GM10847 (cell line): ENCODE data around the gene UGT1A9.

Source experiments
- POLR2A ChIP-seq: IDR thresholded peaks from 2 replicates; pipeline ENCODE4 v1.6.1; 2011; ENCODE audit not compliant: insufficient read length; ENCODE audit errors: extremely low read depth

UGT1A9 gene

DNA sequence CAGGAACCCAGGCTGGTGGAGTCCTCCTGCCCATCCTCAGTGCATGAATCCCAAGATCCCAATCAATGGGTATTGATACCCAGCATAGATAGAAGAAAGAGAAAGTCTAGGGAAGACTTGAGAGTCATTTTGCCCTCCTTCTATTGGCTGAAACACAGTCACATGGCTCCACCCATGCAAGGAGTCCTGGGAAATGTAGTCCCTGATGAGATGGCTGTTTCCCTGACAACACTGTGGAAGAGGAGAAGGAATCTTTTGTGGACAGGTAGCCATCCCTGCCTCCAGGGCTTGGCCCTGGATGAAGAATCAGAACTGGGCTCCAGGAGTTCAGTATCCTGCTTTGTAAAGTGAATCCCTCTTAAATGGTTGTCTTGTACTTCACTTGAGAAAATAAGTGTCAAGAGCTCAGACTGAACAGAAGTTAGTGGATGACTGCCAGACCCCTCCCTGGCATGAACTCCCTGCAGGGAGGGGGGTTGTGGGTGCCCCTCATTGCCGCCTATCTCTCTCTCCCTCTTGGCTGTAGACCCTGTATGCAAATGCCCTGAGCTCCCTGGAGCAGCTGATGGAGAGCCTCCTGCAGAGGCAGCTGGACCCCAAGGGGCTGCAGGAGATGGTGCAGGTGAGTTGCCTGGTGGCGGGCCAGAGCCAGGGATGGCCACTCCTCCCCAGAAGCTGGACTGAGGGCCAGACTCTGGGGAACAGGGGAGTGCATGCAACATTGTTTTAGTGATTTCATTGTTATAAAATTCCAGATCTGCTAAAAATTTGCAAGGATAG is 142.5 kb downstream of the UGT1A9 start:
- TF ChIP-seq POLR2A: no peak

DNA sequence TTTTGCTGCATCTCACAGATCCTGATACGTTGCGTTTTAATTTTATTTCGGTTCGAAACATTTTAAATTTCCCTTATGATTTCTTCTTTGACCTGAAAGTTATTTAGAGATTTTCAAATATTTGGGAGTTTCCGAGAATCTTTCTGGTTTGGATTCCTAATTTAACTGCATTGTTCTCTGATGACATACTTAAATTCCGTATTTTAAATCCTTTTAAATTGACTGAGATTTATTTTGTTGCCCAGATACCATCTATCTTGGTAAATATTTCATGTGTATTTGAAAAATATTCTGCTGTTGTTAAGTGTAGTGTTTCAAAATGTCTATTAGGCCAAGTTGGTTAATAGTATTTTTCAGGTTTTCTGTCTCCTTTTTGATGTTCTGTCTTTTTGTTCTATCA is 144.2 kb downstream of the UGT1A9 start:
- TF ChIP-seq POLR2A: no peak

DNA sequence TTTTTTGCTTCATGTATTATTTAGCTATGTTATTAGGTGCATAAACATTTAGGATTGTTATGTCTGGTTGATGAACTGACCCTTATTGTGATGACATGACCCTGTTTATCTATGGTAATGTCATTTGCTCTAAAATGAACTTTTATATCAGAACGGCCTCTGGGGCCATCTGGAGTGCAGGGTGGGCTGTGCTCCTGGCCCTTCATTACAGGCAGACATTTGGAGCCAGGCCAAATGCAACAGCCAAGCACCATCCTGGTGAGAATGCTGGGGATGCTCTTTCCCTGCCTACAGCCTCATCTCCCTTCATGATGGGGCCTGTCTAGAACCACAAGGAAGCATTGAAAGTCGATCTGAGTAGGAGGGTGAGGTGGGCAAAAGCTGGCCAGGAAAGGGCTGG is 144.6 kb downstream of the UGT1A9 start:
- TF ChIP-seq POLR2A: no peak

DNA sequence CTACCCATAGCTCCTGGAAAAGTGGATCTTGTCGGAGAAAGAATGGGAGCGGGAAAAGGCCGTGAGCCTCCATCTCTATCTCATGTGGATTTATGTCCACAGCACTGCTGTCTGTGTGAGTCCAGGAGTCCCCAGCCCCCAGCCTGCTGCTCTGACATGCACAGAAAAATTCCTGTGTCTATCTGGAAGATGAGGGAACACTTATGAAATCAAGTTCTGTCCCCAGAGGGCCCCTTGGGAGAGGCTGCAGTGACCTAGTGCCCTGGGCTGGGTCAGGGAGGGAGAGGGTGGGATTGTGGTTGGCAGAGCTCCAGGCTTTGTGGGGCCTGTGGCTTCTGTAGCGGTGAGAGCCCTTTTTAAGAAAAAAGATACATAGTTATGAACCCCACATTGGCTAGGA is 145.1 kb downstream of the UGT1A9 start:
- no peak for TF ChIP-seq POLR2A

- TF ChIP-seq POLR2A: no peak
These were observed 145.7 kb downstream of the UGT1A9 start for GRCh38 chr2:233817361-233817911.

DNA sequence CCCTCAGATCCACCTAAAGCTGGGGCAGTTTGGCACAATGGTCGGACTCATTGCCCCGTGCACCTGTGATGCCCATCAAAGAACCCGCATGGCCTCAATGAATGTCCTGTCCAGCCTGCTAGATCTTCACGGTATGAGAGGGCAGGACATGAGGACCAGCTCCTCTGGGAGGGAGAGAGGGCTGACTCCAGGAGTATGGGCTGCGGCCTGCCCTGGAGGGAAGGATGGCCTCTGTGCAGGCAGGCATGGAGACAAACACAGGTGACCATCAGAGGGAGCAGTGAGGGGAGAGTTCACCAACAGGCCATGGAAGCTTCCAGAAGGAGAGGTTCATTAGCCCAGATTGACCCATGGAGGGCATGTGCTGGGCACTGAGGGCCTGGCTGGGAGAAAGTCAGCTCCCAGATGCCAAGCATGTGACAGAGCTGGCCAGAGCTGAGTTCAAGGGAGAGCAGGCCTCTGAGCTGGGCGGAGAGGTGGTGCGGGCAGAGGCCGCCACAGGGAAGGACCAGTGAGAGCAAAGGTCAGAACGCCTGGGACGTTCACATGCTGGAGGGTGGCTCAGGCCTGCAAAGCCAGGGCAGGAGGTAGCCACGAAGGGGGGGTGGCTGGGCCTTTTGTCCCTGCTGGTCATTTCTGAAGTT is 146.4 kb downstream of the UGT1A9 start:
- no peak for TF ChIP-seq POLR2A

- no peak for TF ChIP-seq POLR2A
These were observed 147.2 kb downstream of the UGT1A9 start for GRCh38 chr2:233818639-233819621.

DNA sequence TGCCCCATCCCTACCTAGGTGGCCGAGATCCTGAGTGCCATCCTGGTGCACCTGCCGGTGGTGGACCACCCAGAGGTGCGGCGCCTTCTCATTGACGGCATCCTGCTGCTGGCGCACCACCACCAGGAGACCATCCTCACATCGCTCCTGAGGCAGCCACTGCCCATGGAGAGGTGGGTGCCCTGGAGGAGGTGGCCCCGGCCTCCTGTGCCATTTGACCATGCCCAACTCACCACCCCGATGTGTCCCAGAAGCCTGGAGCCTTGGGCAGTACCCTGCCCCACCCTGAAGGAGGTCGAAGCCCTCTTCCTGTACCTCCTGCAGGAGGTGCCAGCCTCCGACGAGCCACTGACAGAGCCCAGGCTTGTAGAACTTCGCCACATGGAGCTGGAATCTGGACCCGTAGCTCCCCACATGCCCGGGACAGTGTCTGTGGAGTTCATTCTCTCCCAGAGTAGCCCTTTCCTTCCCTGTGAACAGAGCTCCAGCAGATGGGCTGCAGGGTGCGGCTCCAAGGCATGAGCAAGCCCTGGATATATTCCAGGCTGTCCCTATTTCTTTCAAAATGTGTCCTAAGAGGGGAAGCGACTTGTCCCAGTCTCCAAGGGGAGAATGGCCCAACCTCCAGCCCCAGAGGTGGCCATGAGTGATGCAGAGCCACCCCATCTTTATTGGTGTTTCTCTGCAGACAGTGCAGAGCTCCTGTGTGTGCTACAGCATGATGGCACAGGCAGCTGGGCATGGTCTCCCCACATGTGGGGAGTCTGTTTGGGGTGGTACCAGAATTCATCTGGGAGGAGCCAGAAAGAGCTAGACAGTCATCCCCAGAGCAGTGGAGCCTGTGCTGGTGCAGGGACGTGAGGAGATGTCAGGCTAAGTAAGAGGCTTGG is 148.4 kb downstream of the UGT1A9 start:
- TF ChIP-seq POLR2A: no peak

DNA sequence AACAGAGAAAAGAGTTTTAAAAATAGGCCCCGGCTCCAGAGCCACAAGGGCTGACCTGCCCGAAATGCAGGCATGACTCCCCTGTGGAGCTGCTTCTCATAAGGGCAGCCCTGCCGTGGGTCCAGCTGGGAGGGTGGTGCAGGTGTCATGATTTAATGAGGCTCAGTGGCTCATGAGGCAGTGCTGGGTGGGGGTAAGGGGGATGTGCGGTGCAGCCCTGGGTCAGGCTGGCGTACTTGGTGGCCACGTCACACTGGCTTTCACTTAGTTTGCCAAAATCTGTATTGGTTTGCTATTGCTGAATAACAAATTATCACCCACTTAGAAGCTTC is 149.0 kb downstream of the UGT1A9 start:
- TF ChIP-seq POLR2A: no peak

GRCh38 chr2:233821196-233821595 is 149.5 kb downstream of the UGT1A9 start:
- TF ChIP-seq POLR2A: no peak

- TF ChIP-seq POLR2A: no peak
These were observed 150.0 kb downstream of the UGT1A9 start for GRCh38 chr2:233821709-233822100.

DNA sequence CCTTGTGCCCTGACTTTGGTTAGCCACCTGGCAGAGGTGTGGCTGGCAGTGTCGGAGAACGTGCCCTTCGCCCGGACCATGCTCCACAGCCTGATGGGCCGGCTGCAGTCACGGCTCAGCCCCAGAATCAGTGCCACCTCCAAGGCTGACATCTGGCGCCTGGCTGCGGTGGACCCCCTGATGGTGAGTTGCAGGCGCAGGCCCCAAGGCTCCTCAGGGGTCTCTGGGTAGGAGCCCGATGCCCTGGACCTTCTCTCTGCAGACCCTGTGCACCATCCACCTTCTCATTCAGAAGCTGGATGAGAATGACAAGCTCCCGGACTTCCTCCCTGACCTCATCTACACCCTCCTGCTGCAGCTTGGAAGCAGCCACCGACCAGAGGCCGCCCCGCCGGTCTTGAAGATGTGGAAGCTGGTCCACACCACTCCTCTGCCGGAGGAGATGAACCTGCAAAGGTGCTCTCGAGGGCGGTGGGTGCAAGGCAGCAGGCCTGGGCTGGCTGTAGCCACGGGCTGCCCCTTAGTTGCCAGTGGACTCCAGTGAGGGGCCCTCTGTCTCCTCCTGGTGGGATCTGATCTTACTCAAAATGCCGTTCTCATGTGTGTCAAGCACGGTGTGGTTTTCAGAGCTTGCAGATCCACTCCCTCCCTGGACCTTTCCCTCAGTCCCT is 150.5 kb downstream of the UGT1A9 start:
- no peak for TF ChIP-seq POLR2A
